Measurements from ENCODE around the gene ZNF177.

The ZNF177 gene

GRCh38 chr19:9323919-9324583 is 38.8 kb upstream of the ZNF177 start, which contains the start of gene ZNF559:
Gene ZNF559, plus strand, starts transcription at chr19:9324179. Its CDS starts 14,371 bp downstream, at chr19:9338550.
- H3K9me3 ChIP-seq (ENCODE audit: severe bottlenecking), result peaks cover 4% of the 10 kb centered on the region
- peak; percentile 52 for TF ChIP-seq CTCF (IDR thresholded peaks at IDR 0.05; ENCODE audit: poor library complexity, severe bottlenecking)
- H3K27me3 ChIP-seq (ENCODE audit: insufficient read depth, poor library complexity, severe bottlenecking), result no peaks in the 10 kb centered on the region
- no peaks in the 10 kb centered on the region for H3K4me1 ChIP-seq (ENCODE audit: insufficient read depth, poor library complexity, severe bottlenecking)
- DNase-seq (ENCODE audit: low spot score) (peak; percentile 91), ATAC-seq (ENCODE audit: low read depth) (peak; percentile 98)
- peak within 1 kb of the TSS; percentile 47 for H3K4me3 ChIP-seq (ENCODE audit: severe bottlenecking)
- H3K27ac ChIP-seq (ENCODE audit: poor library complexity, severe bottlenecking), result peak within 1 kb of the TSS; percentile 60
- peaks cover 15% of the 10 kb centered on the region for H3K36me3 ChIP-seq (ENCODE audit: low read depth)

- TF ChIP-seq CTCF (IDR thresholded peaks at IDR 0.05; ENCODE audit: poor library complexity, severe bottlenecking), result no peak
- H3K27ac ChIP-seq (ENCODE audit: poor library complexity, severe bottlenecking), result peak overlapping the region; percentile 60
- no peaks in the 10 kb centered on the region for H3K4me1 ChIP-seq (ENCODE audit: insufficient read depth, poor library complexity, severe bottlenecking)
- ATAC-seq (ENCODE audit: low read depth) (no peak), DNase-seq (ENCODE audit: low spot score) (no peak)
- peaks cover 17% of the 10 kb centered on the region for H3K36me3 ChIP-seq (ENCODE audit: low read depth)
- H3K27me3 ChIP-seq (ENCODE audit: insufficient read depth, poor library complexity, severe bottlenecking), result no peaks in the 10 kb centered on the region
- peak overlapping the region; percentile 47 for H3K4me3 ChIP-seq (ENCODE audit: severe bottlenecking)
- peaks cover 7% of the 10 kb centered on the region for H3K9me3 ChIP-seq (ENCODE audit: severe bottlenecking)
These were observed 38.2 kb upstream of the ZNF177 start for GRCh38 chr19:9324584-9324962.

- TF ChIP-seq CTCF (IDR thresholded peaks at IDR 0.05; ENCODE audit: poor library complexity, severe bottlenecking), result no peak
- Histone ChIP-seq H3K27ac (ENCODE audit: poor library complexity, severe bottlenecking) (no peak overlapping the region), H3K27me3 (ENCODE audit: insufficient read depth, poor library complexity, severe bottlenecking) (no peaks in the 10 kb centered on the region), H3K4me1 (ENCODE audit: insufficient read depth, poor library complexity, severe bottlenecking) (no peaks in the 10 kb centered on the region), H3K9me3 (ENCODE audit: severe bottlenecking) (peaks cover 25% of the 10 kb centered on the region), H3K36me3 (ENCODE audit: low read depth) (peaks cover 22% of the 10 kb centered on the region), H3K4me3 (ENCODE audit: severe bottlenecking) (no peak overlapping the region)
- ATAC-seq (ENCODE audit: low read depth) (no peak), DNase-seq (ENCODE audit: low spot score) (no peak)
These were observed 32.8 kb upstream of the ZNF177 start for GRCh38 chr19:9329999-9330398.

GRCh38 chr19:9342610-9343304 is 20.1 kb upstream of the ZNF177 start:
- TF ChIP-seq CTCF (IDR thresholded peaks at IDR 0.05; ENCODE audit: poor library complexity, severe bottlenecking), result no peak
- H3K4me1 ChIP-seq (ENCODE audit: insufficient read depth, poor library complexity, severe bottlenecking), result no peaks in the 10 kb centered on the region
- peaks cover 24% of the 10 kb centered on the region for H3K36me3 ChIP-seq (ENCODE audit: low read depth)
- DNase-seq (ENCODE audit: low spot score) (no peak), ATAC-seq (ENCODE audit: low read depth) (no peak)
- no peak overlapping the region for H3K27ac ChIP-seq (ENCODE audit: poor library complexity, severe bottlenecking)
- H3K27me3 ChIP-seq (ENCODE audit: insufficient read depth, poor library complexity, severe bottlenecking), result no peaks in the 10 kb centered on the region
- H3K4me3 ChIP-seq (ENCODE audit: severe bottlenecking), result no peak overlapping the region
- H3K9me3 ChIP-seq (ENCODE audit: severe bottlenecking), result peaks cover 25% of the 10 kb centered on the region

- ATAC-seq (ENCODE audit: low read depth), result no peak
- Histone ChIP-seq H3K36me3 (ENCODE audit: low read depth) (peaks cover 24% of the 10 kb centered on the region), H3K9me3 (ENCODE audit: severe bottlenecking) (peaks cover 26% of the 10 kb centered on the region)
These were observed 17.8 kb upstream of the ZNF177 start for GRCh38 chr19:9345005-9345404.

More at GRCh38 chr19:9345005-9345404, 17.8 kb upstream of the ZNF177 start:
- H3K4me1 ChIP-seq (ENCODE audit: insufficient read depth, poor library complexity, severe bottlenecking), result no peaks in the 10 kb centered on the region
- DNase-seq (ENCODE audit: low spot score), result no peak
- H3K27ac ChIP-seq (ENCODE audit: poor library complexity, severe bottlenecking), result no peak overlapping the region
- H3K4me3 ChIP-seq (ENCODE audit: severe bottlenecking), result no peak overlapping the region
- no peaks in the 10 kb centered on the region for H3K27me3 ChIP-seq (ENCODE audit: insufficient read depth, poor library complexity, severe bottlenecking)
- TF ChIP-seq CTCF (IDR thresholded peaks at IDR 0.05; ENCODE audit: poor library complexity, severe bottlenecking), result no peak
